WTC11 (cell line): Measurements from ENCODE around the gene TCP11L2. TPM values are rescaled to one million over a fixed set of nuclear protein-coding genes. Genes with fewer than 3 reads are reported as not detected.

ENCODE experiments used
- ATAC-seq: fragments of 200-7000 bp; cut with Tn5 transposase; 2 replicates; pipeline ENCODE4 v1.10.0; 2021; ENCODE audit warnings: mild to moderate bottlenecking, moderate library complexity
- CTCF ChIA-PET: fragments of 300-600 bp; sonication (Branson Sonifier 250); formaldehyde crosslinking; loops from one replicate; lab custom pipeline; 2021; ENCODE audit warnings: antibody characterized with exemption; lab: Charles Lee
- POLR2A ChIA-PET: fragments of 350-600 bp; sonication (Branson Sonifier 250); formaldehyde crosslinking; loops from one replicate; lab custom pipeline; 2021; ENCODE audit warnings: antibody characterized with exemption; lab: Charles Lee
- DNase-seq: peaks from one replicate; pipeline ENCODE4 v3.0.0; 2021; ENCODE audit warnings: low spot score
- H3K27ac Mint-ChIP-seq: 2 replicates; pipeline ENCODE4 v1.8.0; 2021; ENCODE audit warnings: mixed read lengths
- H3K27me3 Mint-ChIP-seq: 2 replicates; pipeline ENCODE4 v1.8.0; 2021; ENCODE audit warnings: low read depth, mild to moderate bottlenecking, moderate library complexity, mixed read lengths
- H3K36me3 Mint-ChIP-seq: 2 replicates; pipeline ENCODE4 v1.8.0; 2021; ENCODE audit warnings: mixed read lengths
- H3K4me1 Mint-ChIP-seq: 2 replicates; pipeline ENCODE4 v1.8.0; 2022; ENCODE audit warnings: mixed read lengths
- H3K4me3 Mint-ChIP-seq: 2 replicates; pipeline ENCODE4 v1.8.0; 2021; ENCODE audit warnings: mild to moderate bottlenecking, moderate library complexity, mixed read lengths
- H3K9me3 Mint-ChIP-seq: 2 replicates; pipeline ENCODE4 v1.8.0; 2021; ENCODE audit warnings: mixed read lengths
- AR ChIP-seq: fragments of 250-450 bp; sonication (Bioruptor Pico); IDR thresholded peaks from 2 replicates; pipeline ENCODE4 v1.9.0; 2021; ENCODE audit warnings: mild to moderate bottlenecking
- CTCF ChIP-seq: fragments of 200-600 bp; IDR thresholded peaks from 2 replicates; pipeline ENCODE4 v1.8.0; 2022; ENCODE audit warnings: antibody characterized with exemption
- E2F4 ChIP-seq: sonication (generic); formaldehyde crosslinking; IDR thresholded peaks from 2 replicates; pipeline ENCODE4 v1.8.1; 2022; ENCODE audit warnings: low read depth, mild to moderate bottlenecking, moderate library complexity, missing genetic modification reagents, borderline replicate concordance
- ETV6 ChIP-seq: sonication (generic); formaldehyde crosslinking; IDR thresholded peaks from 2 replicates; pipeline ENCODE4 v1.8.1; 2022; ENCODE audit warnings: mild to moderate bottlenecking, missing genetic modification reagents
- FOXP1 ChIP-seq: sonication (generic); formaldehyde crosslinking; IDR thresholded peaks from 2 replicates; pipeline ENCODE4 v1.8.0; 2022; ENCODE audit warnings: missing genetic modification reagents, mild to moderate bottlenecking, moderate library complexity, borderline replicate concordance
- GABPB1 ChIP-seq: sonication (generic); formaldehyde crosslinking; IDR thresholded peaks from 2 replicates; pipeline ENCODE4 v1.8.1; 2023; ENCODE audit warnings: mild to moderate bottlenecking, missing genetic modification reagents
- NR2C2 ChIP-seq: sonication (generic); formaldehyde crosslinking; IDR thresholded peaks from 2 replicates; pipeline ENCODE4 v1.8.0; 2022; ENCODE audit warnings: mild to moderate bottlenecking, missing genetic modification reagents
- PRDM15 ChIP-seq: sonication (generic); formaldehyde crosslinking; IDR thresholded peaks from 2 replicates; pipeline ENCODE4 v1.8.0; 2022; ENCODE audit warnings: missing genetic modification reagents
- SMAD4 ChIP-seq: sonication (generic); formaldehyde crosslinking; IDR thresholded peaks from 2 replicates; pipeline ENCODE4 v1.8.0; 2022; ENCODE audit warnings: mild to moderate bottlenecking, missing genetic modification reagents
- SP1 ChIP-seq: sonication (generic); formaldehyde crosslinking; conservative IDR thresholded peaks from 2 replicates; pipeline ENCODE4 v1.8.1; 2022; ENCODE audit warnings: missing genetic modification reagents
- STAT6 ChIP-seq: sonication (generic); formaldehyde crosslinking; conservative IDR thresholded peaks from 2 replicates; pipeline ENCODE4 v1.8.1; 2023; ENCODE audit warnings: mild to moderate bottlenecking, low read depth, missing genetic modification reagents, moderate library complexity
- TCF7 ChIP-seq: sonication (generic); formaldehyde crosslinking; IDR thresholded peaks from 2 replicates; pipeline ENCODE4 v1.8.0; 2022; ENCODE audit warnings: mild to moderate bottlenecking, low read depth, missing genetic modification reagents, moderate library complexity
- TEAD1 ChIP-seq: sonication (generic); formaldehyde crosslinking; IDR thresholded peaks from 2 replicates; pipeline ENCODE4 v1.8.0; 2022; ENCODE audit warnings: mild to moderate bottlenecking, missing genetic modification reagents
- ZBTB21 ChIP-seq: sonication (generic); formaldehyde crosslinking; IDR thresholded peaks from 2 replicates; pipeline ENCODE4 v1.8.1; 2023; ENCODE audit warnings: mild to moderate bottlenecking, missing genetic modification reagents, borderline replicate concordance
- ZNF425 ChIP-seq: fragments of 250-450 bp; sonication (Bioruptor Pico); conservative IDR thresholded peaks from 2 replicates; pipeline ENCODE4 v1.9.0; 2021; ENCODE audit warnings: mild to moderate bottlenecking
- total RNA-seq: library from RNA; stranded (reverse); gene quantifications from 3 replicates; pipeline ENCODE4 v1.2.3, GENCODE V29; 2021

The TCP11L2 gene
- total RNA-seq, 1 experiment from 2014 or later: 12.3 TPM

GRCh38 chr12:106281804-106282203 is 20.7 kb upstream of the TCP11L2 start (continued):
- no peak for TF ChIP-seq PRDM15 (CRISPR knock-in tag)
- no peak for TF ChIP-seq STAT6 (CRISPR knock-in tag)
- TF ChIP-seq AR (CRISPR knock-in tag): no peak
- no peak for TF ChIP-seq E2F4
- no peak for TF ChIP-seq NR2C2 (CRISPR knock-in tag)
- no peak for TF ChIP-seq SP1 (CRISPR knock-in tag)
- no peak for TF ChIP-seq TEAD1 (CRISPR knock-in tag)
- TF ChIP-seq FOXP1: no peak
- no peak for TF ChIP-seq TCF7 (CRISPR knock-in tag)
- no peak for TF ChIP-seq ZNF425 (CRISPR knock-in tag)
- TF ChIP-seq SMAD4 (CRISPR knock-in tag): no peak

GRCh38 chr12:106282457-106283097 is 20.0 kb upstream of the TCP11L2 start:
- H3K4me3 Mint-ChIP-seq: no peak overlapping the region
- TF ChIP-seq ZBTB21 (CRISPR knock-in tag) (no peak), CTCF (peak; percentile 72), ETV6 (CRISPR knock-in tag) (0 out of 2 replicates have a peak, but pooled peaks have one; percentile 17), GABPB1 (CRISPR knock-in tag) (peak; percentile 74; the same call in 1 of the 2 replicates)
- ATAC-seq: peak; percentile 95
- ChIA-PET POLR2A (interaction anchor here (1.0 to 1.1 kb wide), 2 partner anchors 15 to 56 kb away, joined by 3 to 4 read pairs; no protein-coding TSS in a partner anchor), CTCF (interaction anchor here (0.5 to 2.2 kb wide), 38 partner anchors 10 to 1229 kb away, joined by 3 to 73 read pairs (median 4); partner anchors contain the start of genes CKAP4, POLR3B and TCP11L2)
- no peaks in the 10 kb centered on the region for H3K27me3 Mint-ChIP-seq
- H3K9me3 Mint-ChIP-seq: no peaks in the 10 kb centered on the region
- H3K27ac Mint-ChIP-seq: no peak overlapping the region
- DNase-seq: peak; percentile 30
- no peaks in the 10 kb centered on the region for H3K36me3 Mint-ChIP-seq
- H3K4me1 Mint-ChIP-seq: no peaks in the 10 kb centered on the region
